Measurements from ENCODE around the gene SEMA3C. TPM values are rescaled to one million over a fixed set of nuclear protein-coding genes. Genes with fewer than 3 reads are reported as not detected.

Gene SEMA3C
- total RNA-seq: 212 and 223 TPM in 2 replicates

GRCh38 chr7:80918909-80919721 is at the start of gene SEMA3C:
Gene SEMA3C, minus strand, starts transcription at chr7:80919051. Its CDS starts 2,270 bp downstream, at chr7:80916781.

Measured in placental pericyte (primary cell).